ENCODE measurements around the gene RAB23.
"Not testable (repeated sequence)": the region's sequence is repeated elsewhere in the genome, so short reads cannot be mapped to it uniquely, and the experiment has no call there.

The RAB23 gene

GRCh38 chr6:57221936-57222742, at the start of gene RAB23:
Gene RAB23 (minus strand): TSS chr6:57222307. CDS start chr6:57210380, 11,927 bp downstream.
- DNase-seq, result peak; percentile 87

- DNase-seq, result no peak
Measured at GRCh38 chr6:57268294-57268640, 46.2 kb upstream of the RAB23 start.

- DNase-seq, result peak; percentile 99
Measured at GRCh38 chr6:57267586-57268293, 45.6 kb upstream of the RAB23 start.

- DNase-seq, result peak; percentile 78
Measured at GRCh38 chr6:57265755-57266221, 43.7 kb upstream of the RAB23 start.

- no peak for DNase-seq
Measured at GRCh38 chr6:57263739-57264138, 41.6 kb upstream of the RAB23 start.

- DNase-seq, result peak; percentile 96
Measured at GRCh38 chr6:57262901-57263694, 41.0 kb upstream of the RAB23 start.

- no peak for DNase-seq
Measured at GRCh38 chr6:57262488-57262887, 40.4 kb upstream of the RAB23 start.

- DNase-seq, result no peak
Measured at GRCh38 chr6:57261926-57262325, 39.8 kb upstream of the RAB23 start.

- no peak for DNase-seq
Measured at GRCh38 chr6:57259064-57259463, 37.0 kb upstream of the RAB23 start.

GRCh38 chr6:57257911-57258541, 35.9 kb upstream of the RAB23 start:
- DNase-seq, result peak; percentile 81

- DNase-seq, result no peak
Measured at GRCh38 chr6:57256541-57256940, 34.4 kb upstream of the RAB23 start.

GRCh38 chr6:57255451-57256169, 33.5 kb upstream of the RAB23 start:
- DNase-seq, result no peak

- no peak for DNase-seq
Measured at GRCh38 chr6:57254055-57254717, 32.1 kb upstream of the RAB23 start.

GRCh38 chr6:57252975-57253374, 30.9 kb upstream of the RAB23 start:
- DNase-seq, result peak; percentile 66

GRCh38 chr6:57252137-57252536, 30.0 kb upstream of the RAB23 start:
- no peak for DNase-seq

GRCh38 chr6:57250348-57250747, 28.2 kb upstream of the RAB23 start:
- DNase-seq, result no peak

- DNase-seq, result no peak
Measured at GRCh38 chr6:57248311-57248895, 26.3 kb upstream of the RAB23 start.

GRCh38 chr6:57247603-57248002, 25.5 kb upstream of the RAB23 start:
- DNase-seq, result peak; percentile 52

- DNase-seq, result no peak
Measured at GRCh38 chr6:57246307-57246706, 24.2 kb upstream of the RAB23 start.

- DNase-seq, result no peak
Measured at GRCh38 chr6:57243954-57244353, 21.8 kb upstream of the RAB23 start.

- not testable (repeated sequence) for DNase-seq
Measured at GRCh38 chr6:57243526-57243925, 21.4 kb upstream of the RAB23 start.

Data from fibroblast of skin of right quadriceps (primary cell).